Endodermal cell (in vitro differentiated cells): ENCODE data around the gene SETD1B. TPM values are rescaled to one million over a fixed set of nuclear protein-coding genes. Genes with fewer than 3 reads are reported as not detected.

ENCODE experiments used
- DNase-seq: peaks from one replicate; pipeline ENCODE4 v3.0.0-alpha.2; 2017
- H3K27ac ChIP-seq: 2 replicates; pipeline ENCODE4 v1.5.1; 2013; ENCODE audit warnings: mild to moderate bottlenecking, low read depth, low read length, moderate library complexity
- H3K27me3 ChIP-seq: 2 replicates; pipeline ENCODE4 v1.6.1; 2013; ENCODE audit warnings: mild to moderate bottlenecking, low read length, moderate library complexity; ENCODE audit not compliant: insufficient read depth, control insufficient read depth, poor library complexity, severe bottlenecking
- H3K36me3 ChIP-seq: 2 replicates; pipeline ENCODE4 v1.7.0; 2013; ENCODE audit warnings: mild to moderate bottlenecking, low read length, moderate library complexity; ENCODE audit not compliant: control insufficient read depth, insufficient read depth
- H3K4me1 ChIP-seq: one replicate; pipeline ENCODE4 v1.7.0; 2013; ENCODE audit warnings: low read length; ENCODE audit not compliant: control insufficient read depth, insufficient read depth
- H3K4me3 ChIP-seq: 2 replicates; pipeline ENCODE4 v1.5.1; 2013; ENCODE audit warnings: mild to moderate bottlenecking, low read length, moderate library complexity
- H3K9ac ChIP-seq: 2 replicates; pipeline ENCODE4 v1.6.1; 2013; ENCODE audit warnings: mild to moderate bottlenecking, low read length, moderate library complexity; ENCODE audit not compliant: poor library complexity, severe bottlenecking; ENCODE audit errors: extremely low read depth
- H3K9me3 ChIP-seq: 2 replicates; pipeline ENCODE4 v1.6.1; 2013; ENCODE audit warnings: mild to moderate bottlenecking, low read length, moderate library complexity; ENCODE audit not compliant: control insufficient read depth
- H3K27ac Mint-ChIP-seq: 2 replicates; pipeline ENCODE4 v1.8.0; 2020; ENCODE audit warnings: mixed read lengths
- H3K27me3 Mint-ChIP-seq: 2 replicates; pipeline ENCODE4 v1.8.0; 2021; ENCODE audit warnings: mild to moderate bottlenecking, mixed read lengths; ENCODE audit not compliant: insufficient read depth
- H3K36me3 Mint-ChIP-seq: 2 replicates; pipeline ENCODE4 v1.8.0; 2020; ENCODE audit warnings: low read depth, mixed read lengths
- H3K4me1 Mint-ChIP-seq: 2 replicates; pipeline ENCODE4 v1.8.0; 2020; ENCODE audit warnings: mixed read lengths
- H3K4me3 Mint-ChIP-seq: 2 replicates; pipeline ENCODE4 v1.8.0; 2020; ENCODE audit warnings: mild to moderate bottlenecking, moderate library complexity, mixed read lengths
- H3K9me3 Mint-ChIP-seq: 2 replicates; pipeline ENCODE4 v1.8.0; 2020; ENCODE audit warnings: mild to moderate bottlenecking, mixed read lengths
- CTCF ChIP-seq: fragments of 200-600 bp; sonication (generic); conservative IDR thresholded peaks from 2 replicates; pipeline ENCODE4 v1.5.0; 2021; ENCODE audit warnings: antibody characterized with exemption, mild to moderate bottlenecking
- WGBS, 2 experiments: methylation state at CpG; one replicate each; pipeline versions ENCODE4 v1.1.5 to v1.1.7; 2013; ENCODE audit warnings: missing lambda C conversion rate in 2 of 2, mixed read lengths in 1 of 2; ENCODE audit not compliant: insufficient coverage in 1 of 2, insufficient read length in 1 of 2; 5-methylcytosine and 5-hydroxymethylcytosine counted together
- total RNA-seq, 2 donors: library from RNA; stranded (reverse); fragmentation: NEBNext Ultra II Directional in 1 of 2; extraction: Animal tissue kit (Norgen Biotek cat#: 25700) in 1 of 2; gene quantifications; 2 replicates in 1 of 2; 3 replicates in 1 of 2; pipeline ENCODE4 v1.2.1, GENCODE V29; 2021

SETD1B gene
- total RNA-seq, 2 donors from 2014 or later, result 30.7 to 32.6 TPM

DNA sequence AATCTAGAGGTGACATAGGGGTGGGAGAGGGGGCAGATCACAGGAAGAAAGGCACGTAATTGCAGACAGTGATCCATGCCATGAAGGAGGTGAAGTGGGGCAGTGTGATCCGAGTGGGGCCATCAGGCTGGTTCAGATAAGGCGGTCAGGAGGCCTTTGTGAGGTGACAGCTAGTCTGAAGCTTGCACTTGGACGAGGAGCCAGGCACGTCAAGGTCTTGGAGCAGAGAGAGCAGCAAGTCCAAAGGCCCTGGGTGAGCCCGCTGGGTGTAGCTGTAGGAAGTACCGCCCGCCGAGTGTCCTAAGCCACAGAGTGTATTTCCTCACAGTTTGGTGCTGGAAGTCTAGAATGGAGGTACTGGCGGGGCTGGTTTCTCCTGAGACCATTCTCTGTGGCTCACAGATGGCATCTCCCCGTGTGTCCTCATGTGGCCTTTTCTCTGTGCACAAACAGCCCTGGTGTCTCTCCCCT, 33.9 kb upstream of the SETD1B start:
- H3K4me3 Mint-ChIP-seq, result no peak overlapping the region
- H3K27ac Mint-ChIP-seq, result peak overlapping the region; percentile 71
- 93 to 95% methylated on average over 8 to 11 of the region's 11 CpGs for WGBS, 2 experiments
- peaks cover 5% of the 10 kb centered on the region for H3K4me1 Mint-ChIP-seq
- Histone ChIP-seq H3K27me3 (no peaks in the 10 kb centered on the region), H3K4me3 (no peak overlapping the region), H3K27ac (no peak overlapping the region), H3K9ac (no peak overlapping the region), H3K4me1 (peaks cover 4% of the 10 kb centered on the region), H3K36me3 (peaks cover 12% of the 10 kb centered on the region), H3K9me3 (no peaks in the 10 kb centered on the region)
- H3K9me3 Mint-ChIP-seq, result no peaks in the 10 kb centered on the region
- no peak for TF ChIP-seq CTCF
- DNase-seq, result no peak
- peaks cover 8% of the 10 kb centered on the region for H3K36me3 Mint-ChIP-seq
- H3K27me3 Mint-ChIP-seq, result no peaks in the 10 kb centered on the region

GRCh38 chr12:121770388-121770787, 33.4 kb upstream of the SETD1B start:
- Mint-ChIP-seq H3K9me3 (no peaks in the 10 kb centered on the region), H3K4me1 (peaks cover 5% of the 10 kb centered on the region), H3K27ac (peak overlapping the region; percentile 26), H3K27me3 (no peaks in the 10 kb centered on the region), H3K4me3 (no peak overlapping the region), H3K36me3 (peaks cover 8% of the 10 kb centered on the region)
- 89 to 92% methylated on average over 3 to 9 of the region's 9 CpGs for WGBS, 2 experiments
- Histone ChIP-seq H3K27me3 (no peaks in the 10 kb centered on the region), H3K9me3 (no peaks in the 10 kb centered on the region), H3K27ac (no peak overlapping the region), H3K9ac (no peak overlapping the region), H3K36me3 (peaks cover 12% of the 10 kb centered on the region), H3K4me3 (no peak overlapping the region), H3K4me1 (peaks cover 4% of the 10 kb centered on the region)
- no peak for DNase-seq
- TF ChIP-seq CTCF, result no peak

DNA sequence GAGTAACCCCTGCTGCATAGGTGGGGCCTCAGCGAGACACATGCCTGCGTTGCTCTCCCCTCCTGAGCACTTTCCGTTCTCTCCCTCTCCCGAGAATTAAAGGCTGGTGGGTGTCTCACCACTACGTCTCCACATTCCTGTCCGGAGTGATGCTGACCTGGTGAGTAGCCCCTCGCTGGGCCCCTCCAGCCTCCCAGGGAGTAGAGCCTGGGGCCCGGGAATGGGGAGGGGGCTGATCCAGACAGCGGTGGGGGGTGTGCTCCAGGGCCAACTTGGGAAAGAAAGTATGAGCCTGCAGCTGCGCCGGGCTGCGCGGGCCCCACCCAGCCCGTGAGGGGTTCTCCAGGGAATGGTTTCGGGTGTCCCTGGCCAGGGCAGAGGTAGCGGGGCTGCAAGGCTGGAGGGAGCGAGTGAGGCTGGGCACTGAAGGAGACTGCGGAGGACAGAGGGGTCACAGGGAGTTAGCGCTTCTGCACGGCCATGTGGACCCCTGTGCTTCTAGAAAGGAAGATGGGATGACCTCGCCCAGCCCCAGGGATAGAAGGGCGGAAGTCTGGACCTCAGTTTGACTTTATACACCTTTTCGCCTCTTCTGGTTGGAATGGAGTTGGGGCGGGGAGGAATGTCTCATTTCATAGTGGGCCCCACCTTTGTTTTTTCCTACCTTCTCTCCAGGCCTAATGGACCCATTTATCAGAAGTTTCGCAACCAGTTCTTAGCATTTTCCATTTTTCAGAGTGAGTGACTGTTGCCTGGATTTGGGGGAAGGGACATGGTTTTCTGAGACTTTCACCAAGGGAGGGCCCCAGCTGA, 32.8 kb upstream of the SETD1B start:
- H3K27ac Mint-ChIP-seq, result no peak overlapping the region
- no peak for TF ChIP-seq CTCF
- no peak overlapping the region for H3K4me3 Mint-ChIP-seq
- DNase-seq, result no peak
- H3K27me3 Mint-ChIP-seq, result no peaks in the 10 kb centered on the region
- Histone ChIP-seq H3K27me3 (no peaks in the 10 kb centered on the region), H3K4me3 (no peak overlapping the region), H3K9ac (no peak overlapping the region), H3K4me1 (peaks cover 7% of the 10 kb centered on the region), H3K27ac (no peak overlapping the region), H3K36me3 (peaks cover 9% of the 10 kb centered on the region), H3K9me3 (no peaks in the 10 kb centered on the region)
- no peaks in the 10 kb centered on the region for H3K9me3 Mint-ChIP-seq
- peaks cover 5% of the 10 kb centered on the region for H3K4me1 Mint-ChIP-seq
- H3K36me3 Mint-ChIP-seq, result peaks cover 8% of the 10 kb centered on the region
- WGBS, 2 experiments, result 88 to 93% methylated on average over 15 to 25 of the region's 25 CpGs
